GM19328 (cell line): Measurements from ENCODE around the gene CLSTN2.

Experiments
- ATAC-seq: cut with Tn5 transposase; IDR thresholded peaks from one replicate; pipeline ENCODE4 v1.9.1; 2021; ENCODE audit warnings: mild to moderate bottlenecking, moderate library complexity; ENCODE audit not compliant: unreplicated experiment

The CLSTN2 gene

GRCh38 chr3:140050396-140050795, 115.4 kb downstream of the CLSTN2 start:
- no peak for ATAC-seq

DNA sequence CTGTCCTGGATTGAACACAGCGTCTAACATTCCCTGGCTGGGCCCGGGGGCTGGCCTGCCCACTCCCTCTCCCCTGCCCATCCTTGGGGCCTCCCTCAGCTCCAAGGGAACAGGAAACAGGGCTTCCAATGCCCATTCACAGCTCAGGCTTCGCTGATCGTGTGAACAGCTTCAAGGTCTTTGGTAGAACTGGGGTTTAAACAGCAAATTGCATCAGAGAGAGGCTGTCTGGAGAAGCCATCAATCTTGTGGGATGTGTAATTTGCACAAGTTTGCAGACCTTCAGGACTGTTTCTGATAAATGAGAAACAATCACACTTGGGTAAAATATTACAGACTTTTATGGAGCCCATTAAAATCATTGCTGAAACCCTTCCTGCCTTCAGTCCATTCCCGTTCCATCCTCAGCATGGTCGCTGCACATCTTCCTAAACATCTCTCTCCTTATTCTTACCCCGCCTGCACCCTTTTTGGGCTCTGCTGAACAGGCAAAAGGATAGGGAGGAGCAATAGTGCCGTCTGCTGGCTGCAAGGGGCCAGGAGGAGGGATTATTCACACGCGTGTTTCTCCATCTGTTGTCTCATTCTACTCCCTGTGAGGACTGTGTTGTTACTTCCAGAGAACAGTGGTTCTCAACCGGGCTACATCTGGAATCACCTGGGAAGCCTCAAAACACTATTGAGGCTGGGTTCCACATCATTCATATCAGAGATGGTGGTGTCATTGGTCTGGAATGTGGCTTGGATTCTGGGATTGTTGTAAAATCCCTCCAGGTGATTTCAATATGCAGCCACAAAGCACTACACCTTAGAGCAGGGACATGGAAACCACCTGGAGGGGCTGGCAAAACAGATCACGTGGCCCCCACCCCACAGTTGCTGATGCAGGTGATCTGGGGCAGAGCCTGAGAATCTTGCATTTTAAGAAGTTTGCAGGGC, 116.3 kb downstream of the CLSTN2 start:
- no peak for ATAC-seq

- ATAC-seq = no peak
These were observed 118.1 kb downstream of the CLSTN2 start for GRCh38 chr3:140052771-140053702.

DNA sequence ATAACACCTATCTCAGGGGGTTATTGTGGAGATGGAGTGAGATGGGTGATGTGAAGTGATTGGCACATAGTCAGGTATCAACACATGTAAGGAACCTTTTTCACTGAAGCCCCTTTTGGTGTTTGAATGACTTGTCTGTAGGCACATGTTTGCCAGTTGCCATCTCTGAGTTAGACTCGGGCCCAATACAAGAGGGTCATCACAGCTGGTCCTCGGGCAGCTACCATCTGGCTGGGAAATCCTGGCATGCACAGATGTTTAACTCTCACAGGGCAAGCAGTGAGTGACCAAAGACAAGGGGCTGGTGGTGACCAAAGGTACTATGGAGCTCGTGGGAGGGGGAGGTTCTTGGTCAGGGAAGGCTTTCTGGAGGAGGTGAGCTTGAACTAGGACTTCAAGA, 118.8 kb downstream of the CLSTN2 start:
- no peak for ATAC-seq

- no peak for ATAC-seq
These were observed 120.3 kb downstream of the CLSTN2 start for GRCh38 chr3:140055092-140055791.

- no peak for ATAC-seq
These were observed 121.1 kb downstream of the CLSTN2 start for GRCh38 chr3:140056047-140056446.

- no peak for ATAC-seq
These were observed 126.2 kb downstream of the CLSTN2 start for GRCh38 chr3:140061211-140061610.

GRCh38 chr3:140062461-140062860, 127.5 kb downstream of the CLSTN2 start:
- ATAC-seq = no peak

- ATAC-seq = no peak
These were observed 132.5 kb downstream of the CLSTN2 start for GRCh38 chr3:140067487-140067886.

GRCh38 chr3:140068494-140069017, 133.6 kb downstream of the CLSTN2 start:
- no peak for ATAC-seq

- ATAC-seq = no peak
These were observed 138.5 kb downstream of the CLSTN2 start for GRCh38 chr3:140073278-140074045.

DNA sequence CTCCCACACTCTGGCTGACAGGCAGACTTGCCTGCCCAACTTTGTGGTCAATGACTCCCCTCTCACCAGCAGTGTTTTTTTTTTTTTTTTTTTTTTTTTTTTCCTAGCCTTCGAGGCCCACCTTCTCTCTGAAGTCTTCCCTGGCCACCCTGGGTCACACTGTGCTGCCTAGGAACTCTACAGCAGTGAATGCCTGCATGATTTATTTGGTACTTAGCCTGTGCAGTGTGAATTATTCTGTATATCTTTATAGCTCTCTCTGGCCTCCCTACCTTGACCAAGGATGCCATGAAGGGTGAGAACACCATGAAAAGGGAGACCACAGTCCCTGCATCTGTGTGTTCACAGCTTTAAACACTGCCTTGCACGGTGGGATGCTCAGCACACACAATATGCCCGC, 141.6 kb downstream of the CLSTN2 start:
- ATAC-seq = no peak

DNA sequence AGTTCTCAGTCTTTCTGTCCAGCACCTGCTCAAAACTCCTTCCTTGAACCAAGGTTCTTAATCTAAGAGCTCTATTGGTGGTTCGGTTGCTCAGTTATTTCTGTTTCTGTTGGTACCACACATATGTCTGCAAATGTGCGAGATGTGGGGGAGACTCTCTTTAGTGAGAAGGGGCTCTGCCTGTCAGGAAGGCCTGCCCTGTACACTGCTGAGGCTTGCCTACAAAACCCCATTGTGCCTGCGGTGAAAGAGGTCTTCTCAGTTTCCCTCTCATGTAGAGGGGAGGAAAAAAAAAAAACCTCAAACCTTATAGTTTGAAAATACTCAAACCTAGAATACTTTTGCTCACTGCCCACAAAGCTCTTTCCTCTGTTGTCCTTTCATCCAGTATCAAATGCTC, 142.4 kb downstream of the CLSTN2 start:
- ATAC-seq = no peak

DNA sequence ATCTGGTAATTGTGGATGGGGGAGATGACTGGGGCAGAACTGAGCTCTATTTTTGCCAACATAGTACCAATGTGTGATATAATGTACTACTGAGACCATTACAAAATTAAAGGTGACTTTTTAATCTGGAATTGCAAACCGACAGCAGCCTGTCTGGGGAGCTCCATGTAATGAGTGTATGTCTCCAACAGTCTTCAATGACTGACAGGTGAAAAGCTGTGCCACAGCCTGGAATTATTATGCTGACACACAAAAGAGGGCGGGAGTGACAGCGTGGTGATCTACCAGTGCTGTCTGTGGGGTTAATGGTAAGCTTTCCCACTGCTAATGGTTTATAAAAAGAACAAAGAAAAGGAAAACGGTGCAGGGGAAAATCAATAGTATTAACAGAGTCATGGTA, 143.4 kb downstream of the CLSTN2 start:
- ATAC-seq = no peak

DNA sequence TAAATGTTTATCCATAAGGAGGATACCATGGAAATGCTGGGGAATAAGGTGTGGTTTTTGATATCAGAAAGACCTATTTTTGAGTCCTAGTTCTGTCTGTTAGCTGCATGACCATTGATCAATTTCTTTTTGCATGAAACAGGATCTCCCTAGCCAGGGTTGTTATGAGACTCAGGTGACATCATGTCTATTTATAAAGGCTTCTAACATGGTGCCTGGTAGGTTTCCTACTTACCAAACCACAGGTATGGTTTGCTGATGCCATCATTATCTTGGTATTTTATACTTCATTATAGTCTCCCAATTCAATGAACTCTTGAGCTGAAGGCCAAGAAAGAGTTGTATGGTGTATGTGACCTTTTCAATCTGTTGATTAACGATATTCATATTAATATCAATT, 144.0 kb downstream of the CLSTN2 start:
- ATAC-seq = no peak

DNA sequence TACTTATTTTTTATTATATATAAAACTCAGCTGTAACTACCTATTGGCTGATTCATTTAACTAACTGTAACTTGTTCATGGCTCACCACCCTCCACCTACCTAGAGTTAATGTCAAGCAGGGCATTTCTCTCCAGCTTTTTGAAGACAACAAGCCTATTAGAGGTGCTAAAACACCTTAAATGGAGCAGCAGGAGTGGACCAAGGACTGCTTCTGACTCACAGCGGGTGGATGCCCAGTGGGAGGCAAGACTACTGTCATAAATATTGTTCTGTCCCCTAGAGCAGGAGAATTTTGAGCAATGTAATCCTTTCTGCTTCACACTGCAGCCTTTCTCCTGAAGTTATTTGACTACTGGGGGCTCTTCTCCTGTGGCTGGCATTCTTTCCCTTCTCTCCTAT, 146.9 kb downstream of the CLSTN2 start:
- no peak for ATAC-seq

- no peak for ATAC-seq
These were observed 150.0 kb downstream of the CLSTN2 start for GRCh38 chr3:140085001-140085400.

DNA sequence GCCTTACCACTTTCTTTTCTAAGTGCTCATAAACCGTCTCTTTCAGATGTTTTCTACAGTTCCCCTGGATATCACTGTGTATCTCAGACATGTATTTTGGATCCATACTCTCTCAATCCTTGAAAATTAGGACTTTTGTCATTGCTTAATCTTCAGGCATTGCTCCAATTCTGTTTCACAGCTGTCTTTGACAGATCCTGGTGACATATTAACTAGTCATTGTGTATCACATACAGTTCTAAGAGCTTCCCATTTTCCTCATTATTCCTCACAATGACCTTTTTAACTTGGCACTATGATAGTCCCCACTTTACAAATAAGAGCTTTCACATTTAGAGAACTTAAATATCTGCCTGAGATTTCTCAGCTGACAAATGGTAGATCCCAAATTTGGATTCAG, 151.7 kb downstream of the CLSTN2 start:
- ATAC-seq = no peak

GRCh38 chr3:140088058-140088457, 153.1 kb downstream of the CLSTN2 start:
- no peak for ATAC-seq

GRCh38 chr3:140088513-140088912, 153.5 kb downstream of the CLSTN2 start:
- ATAC-seq = no peak
